HepG2 (cell line): Measurements from ENCODE around the gene IL17RC. TPM values are rescaled to one million over a fixed set of nuclear protein-coding genes. Genes with fewer than 3 reads are reported as not detected.

Experiments used
- ATAC-seq: fragments of 200-7000 bp; cut with Tn5 transposase; 3 replicates; pipeline ENCODE4 v1.9.1; 2020; ENCODE audit warnings: mild to moderate bottlenecking, moderate library complexity
- BruUV-seq: library from RNA; stranded (reverse); fragments of 400-500 nt; replicated peaks from 2 replicates; lab custom pipeline; 2021; lab: Mats Ljungman, UMichigan
- CTCF ChIA-PET: fragments of 300-600 bp; formaldehyde crosslinking; extraction: SDS; loops from one replicate; lab custom pipeline; 2021; ENCODE audit warnings: low total read pairs, inconsistent platforms, low intra/inter-chr PET ratio; lab: Yijun Ruan, JAX
- POLR2A ChIA-PET: fragments of 350-600 bp; sonication (Branson Sonifier 250); formaldehyde crosslinking; loops from one replicate; lab custom pipeline; 2020; ENCODE audit warnings: antibody characterized with exemption, inconsistent platforms; lab: Yijun Ruan, JAX
- DNase-seq: peaks from one replicate; pipeline ENCODE4 v3.0.0-alpha.2; 2015; ENCODE audit warnings: low spot score
- FAIRE-seq: peaks from 3 replicates; lab custom pipeline; 2011; peaks lifted over from hg19 to GRCh38; lab: Jason Lieb, UNC
- H2AFZ ChIP-seq: one replicate; pipeline ENCODE4 v1.6.1; 2011; ENCODE audit warnings: low read length, inconsistent platforms
- H3K27ac ChIP-seq: fragments of 300-600 bp; 3 replicates; pipeline ENCODE4 v1.8.0; 2011; ENCODE audit warnings: mixed run types, mild to moderate bottlenecking, mixed read lengths, low read length, inconsistent platforms; ENCODE audit not compliant: insufficient read depth; ENCODE audit errors: extremely low read length
- H3K27me3 ChIP-seq, 2 experiments: fragments of 200-600 bp in 1 of 2; 2 replicates in 1 of 2; 3 replicates in 1 of 2; pipeline versions ENCODE4 v1.6.0 to v1.8.0; 2011; ENCODE audit warnings: low read length in 2 of 2, mild to moderate bottlenecking in 2 of 2, moderate library complexity in 2 of 2, inconsistent platforms in 1 of 2; ENCODE audit not compliant: insufficient read depth in 2 of 2, control insufficient read depth in 1 of 2
- H3K36me3 ChIP-seq, 2 experiments: fragments of 200-600 bp in 1 of 2; replicated peaks in 1 of 2; 2 replicates in 1 of 2; 3 replicates in 1 of 2; pipeline versions ENCODE4 v1.5.1 to v1.8.0; 2011; ENCODE audit warnings: low read length in 2 of 2, inconsistent platforms in 1 of 2; ENCODE audit not compliant: insufficient read depth in 2 of 2, control insufficient read depth in 1 of 2
- H3K4me1 ChIP-seq: 2 replicates; pipeline ENCODE4 v1.5.1; 2012; ENCODE audit warnings: low read length, inconsistent platforms; ENCODE audit not compliant: insufficient read depth
- H3K4me2 ChIP-seq: 2 replicates; pipeline ENCODE4 v1.6.0; 2011; ENCODE audit warnings: low read depth, low read length, inconsistent platforms
- H3K4me3 ChIP-seq, 3 experiments: fragments of 200-600 bp in 1 of 3; sonication (generic), shearing (Covaris generic) in 1 of 3; replicated peaks in 1 of 3; 2 replicates each; pipeline ENCODE4 v1.5.1; 2011 to 2016; ENCODE audit warnings: low read length in 3 of 3, inconsistent platforms in 2 of 3, low read depth in 2 of 3, mild to moderate bottlenecking in 2 of 3, control low read depth in 1 of 3, mixed read lengths in 1 of 3; ENCODE audit not compliant: insufficient read depth in 1 of 3
- H3K79me2 ChIP-seq: one replicate; pipeline ENCODE4 v1.6.1; 2011; ENCODE audit warnings: low read length, inconsistent platforms; ENCODE audit not compliant: insufficient read depth
- H3K9ac ChIP-seq: 2 replicates; pipeline ENCODE4 v1.6.0; 2011; ENCODE audit warnings: mild to moderate bottlenecking, low read depth, low read length, inconsistent platforms; ENCODE audit not compliant: insufficient read depth
- H3K9me3 ChIP-seq: 2 replicates; pipeline ENCODE4 v1.5.1; 2012; ENCODE audit warnings: mild to moderate bottlenecking, low read length
- H4K20me1 ChIP-seq: 2 replicates; pipeline ENCODE4 v1.6.0; 2011; ENCODE audit warnings: inconsistent platforms, mild to moderate bottlenecking, low read length, moderate library complexity; ENCODE audit not compliant: insufficient read depth
- FIP1L1 ChIP-seq: fragments of 200-400 bp; formaldehyde crosslinking; IDR thresholded peaks from 2 replicates; pipeline ENCODE4 v1.6.1; 2018; ENCODE audit warnings: low read depth, mild to moderate bottlenecking, low read length, moderate library complexity, borderline replicate concordance; ENCODE audit not compliant: insufficient read depth
- MIER2 ChIP-seq: IDR thresholded peaks from 2 replicates; pipeline ENCODE4 v1.6.1; 2016; ENCODE audit warnings: missing biosample characterization, missing genetic modification reagents
- PRDM15 ChIP-seq: sonication (generic); formaldehyde crosslinking; IDR thresholded peaks from 2 replicates; pipeline ENCODE4 v1.4.0; 2020; ENCODE audit warnings: missing genetic modification reagents
- ZMAT3 ChIP-seq: sonication (generic); formaldehyde crosslinking; conservative IDR thresholded peaks from 2 replicates; pipeline ENCODE4 v1.7.0; 2021; ENCODE audit warnings: missing genetic modification reagents
- ZNF318 ChIP-seq: sonication (generic); formaldehyde crosslinking; IDR thresholded peaks from 2 replicates; pipeline ENCODE4 v1.4.0; 2020; ENCODE audit warnings: mild to moderate bottlenecking, missing genetic modification reagents
- ZNF678 ChIP-seq: sonication (generic); formaldehyde crosslinking; IDR thresholded peaks from 2 replicates; pipeline ENCODE4 v1.4.0; 2020; ENCODE audit warnings: mild to moderate bottlenecking, missing genetic modification reagents
- WGBS: methylation state at CpG from one replicate; pipeline ENCODE4 v1.1.6; 2017; ENCODE audit warnings: low lambda C conversion rate; 5-methylcytosine and 5-hydroxymethylcytosine counted together
- in situ Hi-C: cut with HindIII; loops from 2 replicates; pipeline ENCODE4 v1.10.0; 2017; ENCODE audit warnings: low pct_unique_long_range_greater_than_20kb; ENCODE audit not compliant: extremely low pct_ligation_motif_present
- intact Hi-C: fragments of 100-400 bp; cut with micrococcal nuclease; formaldehyde crosslinking; loops from one replicate; pipeline ENCODE4 v1.10.0; 2022; ENCODE audit not compliant: unreplicated experiment
- polyA plus RNA-seq, 8 experiments: library from polyadenylated mRNA; depleted of rRNA in 3 of 8; stranded (reverse) in 7 of 8; unstranded in 1 of 8; fragments of >200 nt; fragmentation: Illumina TruSeq in 4 of 8; extraction: Trizol in 4 of 8; gene quantifications; 2 replicates each; pipeline versions ENCODE4 v1.2.1 to v1.2.3, GENCODE V29; 2011 to 2016; ENCODE audit warnings: low read depth in 4 of 8, missing spikeins in 1 of 8, mixed read lengths in 1 of 8; ENCODE audit not compliant: insufficient read depth in 1 of 8
- total RNA-seq, 5 experiments: library from RNA; depleted of rRNA; stranded (reverse); fragments of >200 nt; fragmentation: Illumina TruSeq; extraction: Trizol; gene quantifications; 2 replicates each; pipeline ENCODE4 v1.2.3, GENCODE V29; 2016; ENCODE audit warnings: low read depth in 1 of 5
- TF ChIP-seq, protein P1 (sequence below): sonication (generic); formaldehyde crosslinking; IDR thresholded peaks from 2 replicates; pipeline ENCODE4 v1.5.0; 2020; ENCODE audit warnings: missing genetic modification reagents, mild to moderate bottlenecking, borderline replicate concordance
- TF ChIP-seq, protein P2 (sequence below): sonication (generic); formaldehyde crosslinking; IDR thresholded peaks from 2 replicates; pipeline ENCODE4 v1.4.0; 2020; ENCODE audit warnings: mild to moderate bottlenecking, low read depth, missing genetic modification reagents

IL17RC gene
- total and polyA plus RNA-seq, 2 of the 13 experiments (the other 11 are each of a cell fraction or from before 2014, with no cell fraction given): 20.7 to 24.0 TPM

- intact Hi-C loops (no loop called here), in situ Hi-C loops (no loop called here)
- 90% methylated on average over 2 of the region's 2 CpGs for WGBS
- peaks cover 33% of the 10 kb centered on the region for H3K4me1 ChIP-seq
- no peak for ATAC-seq
- H4K20me1 ChIP-seq: no peaks in the 10 kb centered on the region
- peaks cover 6 to 25% of the 10 kb centered on the region in 2 experiments; a peak in 4 of 5 replicates for H3K36me3 ChIP-seq
- no TSS peak for BruUV-seq
- H3K4me2 ChIP-seq: no peak overlapping the region
- no peak overlapping the region for H3K9ac ChIP-seq
- H3K4me3 ChIP-seq: no peak overlapping the region
- FAIRE-seq: no peak
- POLR2A ChIA-PET: no interaction called here
- no peak overlapping the region for H2AFZ ChIP-seq
- H3K27ac ChIP-seq: no peak overlapping the region
- CTCF ChIA-PET: no interaction called here
- H3K79me2 ChIP-seq: peaks cover 18% of the 10 kb centered on the region
- DNase-seq: no peak
- H3K9me3 ChIP-seq: no peaks in the 10 kb centered on the region
- no peaks in the 10 kb centered on the region for H3K27me3 ChIP-seq
- TF ChIP-seq ZNF678 (CRISPR knock-in tag) (no peak), ZNF318 (CRISPR knock-in tag) (no peak), MIER2 (CRISPR knock-in tag) (no peak), PRDM15 (CRISPR knock-in tag) (no peak), ZMAT3 (CRISPR knock-in tag) (no peak), FIP1L1 (no peak)
- TF ChIP-seq, protein P1, sequence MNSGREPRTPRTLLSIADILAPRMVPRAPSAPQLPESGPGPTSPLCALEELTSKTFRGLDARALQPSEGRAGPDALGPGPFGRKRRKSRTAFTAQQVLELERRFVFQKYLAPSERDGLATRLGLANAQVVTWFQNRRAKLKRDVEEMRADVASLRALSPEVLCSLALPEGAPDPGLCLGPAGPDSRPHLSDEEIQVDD (CRISPR knock-in tag): no peak
- TF ChIP-seq, protein P2, sequence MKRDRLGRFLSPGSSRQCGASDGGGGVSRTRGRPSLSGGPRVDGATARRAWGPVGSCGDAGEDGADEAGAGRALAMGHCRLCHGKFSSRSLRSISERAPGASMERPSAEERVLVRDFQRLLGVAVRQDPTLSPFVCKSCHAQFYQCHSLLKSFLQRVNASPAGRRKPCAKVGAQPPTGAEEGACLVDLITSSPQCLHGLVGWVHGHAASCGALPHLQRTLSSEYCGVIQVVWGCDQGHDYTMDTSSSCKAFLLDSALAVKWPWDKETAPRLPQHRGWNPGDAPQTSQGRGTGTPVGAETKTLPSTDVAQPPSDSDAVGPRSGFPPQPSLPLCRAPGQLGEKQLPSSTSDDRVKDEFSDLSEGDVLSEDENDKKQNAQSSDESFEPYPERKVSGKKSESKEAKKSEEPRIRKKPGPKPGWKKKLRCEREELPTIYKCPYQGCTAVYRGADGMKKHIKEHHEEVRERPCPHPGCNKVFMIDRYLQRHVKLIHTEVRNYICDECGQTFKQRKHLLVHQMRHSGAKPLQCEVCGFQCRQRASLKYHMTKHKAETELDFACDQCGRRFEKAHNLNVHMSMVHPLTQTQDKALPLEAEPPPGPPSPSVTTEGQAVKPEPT (CRISPR knock-in tag): no peak
These were observed 22.1 kb downstream of the IL17RC start for GRCh38 chr3:9938966-9939365.
